CD14-positive monocyte (primary cell): ENCODE data around the gene ANAPC4. TPM values are rescaled to one million over a fixed set of nuclear protein-coding genes. Genes with fewer than 3 reads are reported as not detected.

Experiments used
- DNase-seq, 3 donors: peaks; one replicate each; pipeline ENCODE4 v3.0.0-alpha.2; 2011 to 2022
- H2AFZ ChIP-seq: 2 replicates; pipeline ENCODE4 v1.6.0; 2012; ENCODE audit warnings: mild to moderate bottlenecking, low read depth, low read length, inconsistent platforms; ENCODE audit not compliant: insufficient read depth, poor library complexity, severe bottlenecking
- H3K27ac ChIP-seq, 2 donors: 1 replicate in 1 of 2; 2 replicates in 1 of 2; pipeline ENCODE4 v1.5.1; 2012 to 2013; ENCODE audit warnings: low read length in 2 of 2, control low read depth in 1 of 2, inconsistent platforms in 1 of 2, low read depth in 1 of 2, mild to moderate bottlenecking in 1 of 2
- H3K27me3 ChIP-seq, 2 donors: one replicate each; pipeline versions ENCODE4 v1.6.0 to v1.6.1; 2011 to 2013; ENCODE audit warnings: low read length in 2 of 2; ENCODE audit not compliant: control insufficient read depth in 2 of 2, insufficient read depth in 2 of 2
- H3K36me3 ChIP-seq, 2 donors: replicated peaks in 1 of 2; 1 replicate in 1 of 2; 2 replicates in 1 of 2; pipeline versions ENCODE4 v1.5.1 to v1.6.1; 2012 to 2013; ENCODE audit warnings: low read length in 2 of 2, control low read depth in 1 of 2, inconsistent platforms in 1 of 2, mild to moderate bottlenecking in 1 of 2; ENCODE audit not compliant: insufficient read depth in 2 of 2, control insufficient read depth in 1 of 2
- H3K4me1 ChIP-seq, 2 donors: 1 replicate in 1 of 2; 2 replicates in 1 of 2; pipeline versions ENCODE4 v1.5.1 to v1.6.1; 2012 to 2013; ENCODE audit warnings: low read length in 2 of 2, control low read depth in 1 of 2, inconsistent platforms in 1 of 2, mild to moderate bottlenecking in 1 of 2, moderate library complexity in 1 of 2; ENCODE audit not compliant: insufficient read depth in 2 of 2, control insufficient read depth in 1 of 2
- H3K4me2 ChIP-seq: replicated peaks from 2 replicates; pipeline ENCODE3; 2012; ENCODE audit warnings: low read length, moderate library complexity, mild to moderate bottlenecking; ENCODE audit not compliant: poor library complexity, severe bottlenecking; ENCODE audit errors: extremely low read depth
- H3K4me3 ChIP-seq, 3 experiments: fragments of 200-600 bp in 1 of 3; sonication (generic) in 1 of 3; replicated peaks in 1 of 3; 1 replicate in 2 of 3; 2 replicates in 1 of 3; pipeline ENCODE4 v1.5.1; 2011 to 2013; ENCODE audit warnings: low read length in 3 of 3, mild to moderate bottlenecking in 3 of 3, control low read depth in 2 of 3, low read depth in 2 of 3, inconsistent platforms in 1 of 3, moderate library complexity in 1 of 3
- H3K79me2 ChIP-seq: 2 replicates; pipeline ENCODE4 v1.6.0; 2012; ENCODE audit warnings: mild to moderate bottlenecking, control low read depth, inconsistent platforms, low read length, moderate library complexity; ENCODE audit not compliant: insufficient read depth
- H3K9ac ChIP-seq: 2 replicates; pipeline ENCODE4 v1.6.0; 2017; ENCODE audit warnings: low read length, mild to moderate bottlenecking; ENCODE audit not compliant: insufficient read depth, poor library complexity, severe bottlenecking
- H3K9me3 ChIP-seq, 2 donors: replicated peaks in 1 of 2; 1 replicate in 1 of 2; 2 replicates in 1 of 2; pipeline versions ENCODE4 v1.5.1 to v1.6.1; 2012 to 2013; ENCODE audit warnings: low read length in 2 of 2, control low read depth in 1 of 2; ENCODE audit not compliant: control insufficient read depth in 1 of 2, insufficient read depth in 1 of 2
- H4K20me1 ChIP-seq: 2 replicates; pipeline ENCODE4 v1.6.0; 2012; ENCODE audit warnings: mild to moderate bottlenecking, low read length, control low read depth, moderate library complexity; ENCODE audit not compliant: insufficient read depth
- H3K27ac Mint-ChIP-seq, 7 donors: one replicate each; pipeline ENCODE4 v1.8.0; 2020; ENCODE audit warnings: mild to moderate bottlenecking in 7 of 7, mixed read lengths in 7 of 7, moderate library complexity in 6 of 7, inconsistent platforms in 2 of 7
- H3K27me3 Mint-ChIP-seq, 3 donors: one replicate each; pipeline ENCODE4 v1.8.0; 2021 to 2022; ENCODE audit warnings: low read depth in 3 of 3, mild to moderate bottlenecking in 3 of 3, mixed read lengths in 3 of 3, moderate library complexity in 3 of 3, inconsistent platforms in 1 of 3
- H3K36me3 Mint-ChIP-seq, 2 donors: one replicate each; pipeline ENCODE4 v1.8.0; 2020; ENCODE audit warnings: mixed read lengths in 2 of 2, inconsistent platforms in 1 of 2, mild to moderate bottlenecking in 1 of 2
- H3K4me1 Mint-ChIP-seq: one replicate; pipeline ENCODE4 v1.8.0; 2020; ENCODE audit warnings: mild to moderate bottlenecking, mixed read lengths
- H3K4me3 Mint-ChIP-seq, 2 donors: one replicate each; pipeline ENCODE4 v1.8.0; 2020; ENCODE audit warnings: mild to moderate bottlenecking in 2 of 2, mixed read lengths in 2 of 2, moderate library complexity in 1 of 2
- H3K9me3 Mint-ChIP-seq, 7 donors: one replicate each; pipeline ENCODE4 v1.8.0; 2020 to 2022; ENCODE audit warnings: mixed read lengths in 7 of 7, mild to moderate bottlenecking in 6 of 7, moderate library complexity in 6 of 7, inconsistent platforms in 2 of 7
- CTCF ChIP-seq: fragments of 200-600 bp; IDR thresholded peaks from one replicate; pipeline ENCODE4 v1.8.0; 2022; ENCODE audit warnings: antibody characterized with exemption, mild to moderate bottlenecking
- WGBS: methylation state at CpG from one replicate; pipeline ENCODE4 v1.1.5; 2013; ENCODE audit warnings: missing lambda C conversion rate; ENCODE audit not compliant: insufficient coverage; 5-methylcytosine and 5-hydroxymethylcytosine counted together
- intact Hi-C, 2 donors: fragments of 100-400 bp; cut with micrococcal nuclease; formaldehyde crosslinking; loops; one replicate each; pipeline versions ENCODE4 v1.15.0 to v1.15.1; 2023
- polyA plus RNA-seq, 3 donors: library from polyadenylated mRNA; depleted of rRNA in 1 of 3; unstranded in 2 of 3; stranded (reverse) in 1 of 3; fragments of 300-500 nt in 2 of 3; fragments of >200 nt in 1 of 3; fragmentation: Illumina TruSeq in 2 of 3; gene quantifications; 1 replicate in 2 of 3; 2 replicates in 1 of 3; pipeline ENCODE4 v1.2.3, GENCODE V29; 2012 to 2021

Gene ANAPC4
- polyA plus RNA-seq, 3 donors = 12.7 to 22.9 (median 15.1) TPM

GRCh38 chr4:25427871-25428270 lies 50.8 kb downstream of the ANAPC4 start:
- no peaks in the 10 kb centered on the region for H3K36me3 Mint-ChIP-seq
- no peaks in the 10 kb centered on the region for H3K79me2 ChIP-seq

DNA sequence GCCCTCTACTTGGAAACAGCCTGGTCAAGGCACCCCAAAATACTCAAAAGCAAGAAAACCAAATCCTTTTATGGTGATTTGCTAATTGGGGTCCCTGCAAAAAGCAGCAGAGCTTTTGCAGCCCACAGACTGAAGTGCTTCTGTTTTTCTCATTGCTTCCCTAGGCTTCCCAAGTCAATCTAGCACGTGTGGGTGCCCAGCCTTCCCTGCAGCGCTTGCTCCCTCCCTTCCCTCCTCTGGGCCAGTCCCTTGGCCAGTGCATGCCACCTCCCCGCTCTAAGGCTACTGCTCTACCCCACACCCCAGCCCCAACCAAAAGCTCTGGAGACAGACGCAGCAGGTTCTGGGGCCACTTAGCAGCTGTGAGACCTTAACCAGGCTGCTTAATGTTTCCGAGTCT lies 53.6 kb downstream of the ANAPC4 start:
- Mint-ChIP-seq H3K4me1 (no peaks in the 10 kb centered on the region), H3K36me3 (no peaks in the 10 kb centered on the region), H3K9me3 (peaks cover 0 to 13% (median 6%) of the 10 kb centered on the region in 7 donors), H3K27ac (no peak overlapping the region), H3K4me3 (no peak overlapping the region), H3K27me3 (peaks cover 6 to 9% (median 7%) of the 10 kb centered on the region in 3 donors)
- Histone ChIP-seq H3K36me3 (no peaks in the 10 kb centered on the region), H3K9ac (no peak overlapping the region), H3K27ac (no peak overlapping the region), H3K9me3 (no peaks in the 10 kb centered on the region), H3K4me1 (no peaks in the 10 kb centered on the region), H2AFZ (no peak overlapping the region), H3K4me3 (no peak overlapping the region), H3K27me3 (no peaks in the 10 kb centered on the region), H3K79me2 (no peaks in the 10 kb centered on the region), H3K4me2 (no peak overlapping the region), H4K20me1 (no peaks in the 10 kb centered on the region)
- WGBS = 95% methylated on average over 5 of the region's 5 CpGs
- intact Hi-C loops = no loop called here
- DNase-seq = no peak
- no peak for TF ChIP-seq CTCF

More at GRCh38 chr4:25427871-25428270, 50.8 kb downstream of the ANAPC4 start:
- intact Hi-C loops = no loop called here
- Mint-ChIP-seq H3K27me3 (peaks cover 4 to 9% (median 6%) of the 10 kb centered on the region in 3 donors), H3K9me3 (peaks cover 0 to 13% (median 6%) of the 10 kb centered on the region in 7 donors), H3K4me3 (no peak overlapping the region), H3K4me1 (peaks cover 1% of the 10 kb centered on the region), H3K27ac (no peak overlapping the region)
- Histone ChIP-seq H3K4me1 (no peaks in the 10 kb centered on the region), H3K27ac (no peak overlapping the region), H3K9me3 (no peaks in the 10 kb centered on the region), H2AFZ (no peak overlapping the region), H4K20me1 (no peaks in the 10 kb centered on the region), H3K36me3 (no peaks in the 10 kb centered on the region), H3K4me2 (no peak overlapping the region), H3K27me3 (no peaks in the 10 kb centered on the region), H3K9ac (no peak overlapping the region), H3K4me3 (no peak overlapping the region)
- no peak for DNase-seq
- TF ChIP-seq CTCF = no peak
- no CpG with 5 or more reads among the region's 5 CpGs for WGBS
